WTC11 (cell line): ENCODE measurements around the gene C19orf73. TPM values are rescaled to one million over a fixed set of nuclear protein-coding genes. Genes with fewer than 3 reads are reported as not detected.

Experiments
- ATAC-seq: fragments of 200-7000 bp; cut with Tn5 transposase; 2 replicates; pipeline ENCODE4 v1.10.0; 2021; ENCODE audit warnings: mild to moderate bottlenecking, moderate library complexity
- CTCF ChIA-PET: fragments of 300-600 bp; sonication (Branson Sonifier 250); formaldehyde crosslinking; loops from one replicate; lab custom pipeline; 2021; ENCODE audit warnings: antibody characterized with exemption; lab: Charles Lee
- POLR2A ChIA-PET: fragments of 350-600 bp; sonication (Branson Sonifier 250); formaldehyde crosslinking; loops from one replicate; lab custom pipeline; 2021; ENCODE audit warnings: antibody characterized with exemption; lab: Charles Lee
- DNase-seq: peaks from one replicate; pipeline ENCODE4 v3.0.0; 2021; ENCODE audit warnings: low spot score
- H3K27ac Mint-ChIP-seq: 2 replicates; pipeline ENCODE4 v1.8.0; 2021; ENCODE audit warnings: mixed read lengths
- H3K27me3 Mint-ChIP-seq: 2 replicates; pipeline ENCODE4 v1.8.0; 2021; ENCODE audit warnings: low read depth, mild to moderate bottlenecking, moderate library complexity, mixed read lengths
- H3K36me3 Mint-ChIP-seq: 2 replicates; pipeline ENCODE4 v1.8.0; 2021; ENCODE audit warnings: mixed read lengths
- H3K4me1 Mint-ChIP-seq: 2 replicates; pipeline ENCODE4 v1.8.0; 2022; ENCODE audit warnings: mixed read lengths
- H3K4me3 Mint-ChIP-seq: 2 replicates; pipeline ENCODE4 v1.8.0; 2021; ENCODE audit warnings: mild to moderate bottlenecking, moderate library complexity, mixed read lengths
- H3K9me3 Mint-ChIP-seq: 2 replicates; pipeline ENCODE4 v1.8.0; 2021; ENCODE audit warnings: mixed read lengths
- ESRRA ChIP-seq: sonication (generic); formaldehyde crosslinking; IDR thresholded peaks from 2 replicates; pipeline ENCODE4 v1.8.1; 2022; ENCODE audit warnings: mild to moderate bottlenecking, missing genetic modification reagents, borderline replicate concordance
- FOXP1 ChIP-seq: sonication (generic); formaldehyde crosslinking; IDR thresholded peaks from 2 replicates; pipeline ENCODE4 v1.8.0; 2022; ENCODE audit warnings: missing genetic modification reagents, mild to moderate bottlenecking, moderate library complexity, borderline replicate concordance
- IRF2 ChIP-seq: sonication (generic); formaldehyde crosslinking; IDR thresholded peaks from 2 replicates; pipeline ENCODE4 v1.8.0; 2022; ENCODE audit warnings: low read depth, missing genetic modification reagents, borderline replicate concordance
- NFYB ChIP-seq: sonication (generic); formaldehyde crosslinking; conservative IDR thresholded peaks from 2 replicates; pipeline ENCODE4 v1.8.0; 2022; ENCODE audit warnings: low read depth, missing genetic modification reagents
- NR1H2 ChIP-seq: sonication (generic); formaldehyde crosslinking; IDR thresholded peaks from 2 replicates; pipeline ENCODE4 v1.9.0; 2021; ENCODE audit warnings: mild to moderate bottlenecking, moderate library complexity, missing genetic modification reagents
- SMAD4 ChIP-seq: sonication (generic); formaldehyde crosslinking; IDR thresholded peaks from 2 replicates; pipeline ENCODE4 v1.8.0; 2022; ENCODE audit warnings: mild to moderate bottlenecking, missing genetic modification reagents
- TEAD4 ChIP-seq: sonication (generic); formaldehyde crosslinking; IDR thresholded peaks from 2 replicates; pipeline ENCODE4 v1.8.0; 2022; ENCODE audit warnings: mild to moderate bottlenecking, missing genetic modification reagents
- ZBTB21 ChIP-seq: sonication (generic); formaldehyde crosslinking; IDR thresholded peaks from 2 replicates; pipeline ENCODE4 v1.8.1; 2023; ENCODE audit warnings: mild to moderate bottlenecking, missing genetic modification reagents, borderline replicate concordance
- ZNF263 ChIP-seq: sonication (generic); formaldehyde crosslinking; IDR thresholded peaks from 2 replicates; pipeline ENCODE4 v1.8.1; 2022; ENCODE audit warnings: low read depth, mild to moderate bottlenecking, moderate library complexity, missing genetic modification reagents
- ZNF423 ChIP-seq: fragments of 250-450 bp; sonication (Bioruptor Pico); IDR thresholded peaks from 2 replicates; pipeline ENCODE4 v2.1.2; 2022; ENCODE audit warnings: mild to moderate bottlenecking, moderate library complexity
- total RNA-seq: library from RNA; stranded (reverse); gene quantifications from 3 replicates; pipeline ENCODE4 v1.2.3, GENCODE V29; 2021
- TF ChIP-seq, protein P1 (sequence below): fragments of 250-450 bp; sonication (Bioruptor Pico); conservative IDR thresholded peaks from 2 replicates; pipeline ENCODE4 v1.9.0; 2021; ENCODE audit warnings: mild to moderate bottlenecking
- TF ChIP-seq, protein P2 (sequence below): sonication (generic); formaldehyde crosslinking; IDR thresholded peaks from 2 replicates; pipeline ENCODE4 v1.8.0; 2022; ENCODE audit warnings: mild to moderate bottlenecking, missing genetic modification reagents
- TF ChIP-seq, protein P3 (sequence below): fragments of 250-450 bp; sonication (Bioruptor Pico); IDR thresholded peaks from 2 replicates; pipeline ENCODE4 v2.1.2; 2022; ENCODE audit warnings: mild to moderate bottlenecking, moderate library complexity
- TF ChIP-seq, protein P4 (sequence below): sonication (generic); formaldehyde crosslinking; IDR thresholded peaks from 2 replicates; pipeline ENCODE4 v1.8.0; 2022; ENCODE audit warnings: mild to moderate bottlenecking, missing genetic modification reagents
- TF ChIP-seq, protein P5 (sequence below): sonication (generic); formaldehyde crosslinking; IDR thresholded peaks from 2 replicates; pipeline ENCODE4 v1.8.0; 2023; ENCODE audit warnings: missing genetic modification reagents
- TF ChIP-seq, protein P6 (sequence below): sonication (generic); formaldehyde crosslinking; IDR thresholded peaks from 2 replicates; pipeline ENCODE4 v1.8.0; 2023; ENCODE audit warnings: missing genetic modification reagents, mild to moderate bottlenecking, borderline replicate concordance

C19orf73 gene
- total RNA-seq, 1 experiment from 2014 or later = 3.2 TPM

DNA sequence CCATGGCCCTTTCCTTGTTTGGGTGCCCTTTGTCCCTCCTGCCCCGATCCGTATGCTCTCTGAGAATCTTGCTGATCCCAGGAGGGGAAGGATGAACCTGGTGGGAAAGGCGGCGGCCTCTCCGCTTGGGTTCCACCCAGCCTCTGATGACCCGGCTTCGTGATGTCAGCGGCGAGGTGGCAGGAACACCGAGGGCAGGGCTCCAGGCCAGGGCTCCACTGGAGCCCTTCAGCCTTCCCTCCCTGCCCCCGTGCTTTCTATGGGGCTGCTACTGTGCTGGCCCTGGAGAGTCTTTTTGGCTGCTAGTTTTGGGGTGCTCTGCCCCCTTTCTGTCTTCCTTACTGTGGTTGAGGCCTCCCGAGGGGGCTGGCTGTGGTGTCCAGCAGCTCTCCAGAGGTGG lies 16.6 kb downstream of the C19orf73 start (continued):
- TF ChIP-seq, protein P1, sequence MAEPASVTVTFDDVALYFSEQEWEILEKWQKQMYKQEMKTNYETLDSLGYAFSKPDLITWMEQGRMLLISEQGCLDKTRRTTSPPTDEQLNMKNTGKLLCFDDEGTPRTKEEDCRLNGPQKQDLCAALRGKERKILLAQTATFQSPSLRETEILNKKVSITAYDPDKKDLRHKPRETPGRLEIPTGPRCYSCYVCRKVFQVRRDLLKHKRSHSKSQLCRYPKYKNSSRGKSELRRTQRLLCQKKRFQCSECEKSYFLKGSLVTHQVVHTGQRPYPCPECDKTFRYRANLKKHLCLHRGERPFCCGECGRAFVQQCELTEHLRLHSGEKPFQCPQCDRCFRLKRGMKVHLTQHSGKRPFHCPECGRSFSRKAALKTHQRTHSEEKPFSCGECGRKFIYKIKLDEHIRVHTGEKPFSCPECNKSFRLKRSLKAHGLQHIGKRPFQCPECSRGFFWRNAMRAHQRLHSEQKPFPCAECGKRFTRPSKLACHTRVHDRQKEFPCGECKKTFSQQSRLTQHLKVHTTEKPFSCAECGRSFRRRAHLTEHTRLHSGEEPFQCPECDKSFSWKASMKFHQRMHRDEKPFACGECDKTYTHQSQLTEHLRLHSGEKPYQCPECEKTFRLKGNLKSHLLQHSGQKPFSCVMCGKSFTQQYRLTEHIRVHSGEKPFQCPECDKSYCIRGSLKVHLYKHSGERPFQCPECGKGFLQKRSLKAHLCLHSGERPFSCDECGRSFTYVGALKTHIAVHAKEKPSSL (CRISPR knock-in tag) = no peak
- TF ChIP-seq NR1H2 (no peak), ESRRA (CRISPR knock-in tag) (no peak)

DNA sequence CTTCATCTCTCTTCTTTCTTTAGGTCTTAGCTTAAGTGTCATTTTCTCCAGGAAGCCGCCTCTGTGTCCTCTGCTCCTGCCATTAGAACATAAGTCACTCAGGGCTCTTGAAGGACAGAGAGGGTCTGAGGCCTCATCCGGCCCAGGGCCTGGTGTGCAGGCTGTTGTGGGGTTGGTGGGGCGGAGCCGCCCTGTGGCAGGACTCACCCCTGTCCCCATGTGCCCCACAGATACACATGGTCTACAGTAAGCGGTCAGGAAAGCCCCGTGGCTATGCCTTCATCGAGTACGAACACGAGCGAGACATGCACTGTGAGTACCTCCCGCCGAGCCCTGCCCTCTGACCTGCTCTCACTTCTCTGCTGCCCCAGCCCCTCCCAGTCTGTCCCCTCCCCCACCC lies 17.8 kb downstream of the C19orf73 start:
- H3K4me3 Mint-ChIP-seq = no peak overlapping the region
- H3K4me1 Mint-ChIP-seq = peaks cover 13% of the 10 kb centered on the region
- ATAC-seq (no peak), DNase-seq (no peak)
- no peaks in the 10 kb centered on the region for H3K27me3 Mint-ChIP-seq
- no peaks in the 10 kb centered on the region for H3K9me3 Mint-ChIP-seq
- H3K27ac Mint-ChIP-seq = 0 out of 2 replicates have a peak overlapping the region, but pooled peaks have one; percentile 94
- ChIA-PET CTCF (no interaction called here), POLR2A (interaction anchor here (0.7 kb wide), 1 partner anchor 26 kb away, joined by 9 read pairs; no protein-coding TSS in a partner anchor)
- peaks cover 51% of the 10 kb centered on the region for H3K36me3 Mint-ChIP-seq
- TF ChIP-seq, protein P2, sequence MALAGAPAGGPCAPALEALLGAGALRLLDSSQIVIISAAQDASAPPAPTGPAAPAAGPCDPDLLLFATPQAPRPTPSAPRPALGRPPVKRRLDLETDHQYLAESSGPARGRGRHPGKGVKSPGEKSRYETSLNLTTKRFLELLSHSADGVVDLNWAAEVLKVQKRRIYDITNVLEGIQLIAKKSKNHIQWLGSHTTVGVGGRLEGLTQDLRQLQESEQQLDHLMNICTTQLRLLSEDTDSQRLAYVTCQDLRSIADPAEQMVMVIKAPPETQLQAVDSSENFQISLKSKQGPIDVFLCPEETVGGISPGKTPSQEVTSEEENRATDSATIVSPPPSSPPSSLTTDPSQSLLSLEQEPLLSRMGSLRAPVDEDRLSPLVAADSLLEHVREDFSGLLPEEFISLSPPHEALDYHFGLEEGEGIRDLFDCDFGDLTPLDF (CRISPR knock-in tag) = no peak
- TF ChIP-seq NFYB (CRISPR knock-in tag) (no peak), NR1H2 (no peak), TEAD4 (no peak), ZNF423 (CRISPR knock-in tag) (no peak), ZBTB21 (CRISPR knock-in tag) (no peak), FOXP1 (CRISPR knock-in tag) (no peak), SMAD4 (CRISPR knock-in tag) (no peak), ZNF263 (CRISPR knock-in tag) (no peak), IRF2 (CRISPR knock-in tag) (no peak)
- TF ChIP-seq, protein P3, sequence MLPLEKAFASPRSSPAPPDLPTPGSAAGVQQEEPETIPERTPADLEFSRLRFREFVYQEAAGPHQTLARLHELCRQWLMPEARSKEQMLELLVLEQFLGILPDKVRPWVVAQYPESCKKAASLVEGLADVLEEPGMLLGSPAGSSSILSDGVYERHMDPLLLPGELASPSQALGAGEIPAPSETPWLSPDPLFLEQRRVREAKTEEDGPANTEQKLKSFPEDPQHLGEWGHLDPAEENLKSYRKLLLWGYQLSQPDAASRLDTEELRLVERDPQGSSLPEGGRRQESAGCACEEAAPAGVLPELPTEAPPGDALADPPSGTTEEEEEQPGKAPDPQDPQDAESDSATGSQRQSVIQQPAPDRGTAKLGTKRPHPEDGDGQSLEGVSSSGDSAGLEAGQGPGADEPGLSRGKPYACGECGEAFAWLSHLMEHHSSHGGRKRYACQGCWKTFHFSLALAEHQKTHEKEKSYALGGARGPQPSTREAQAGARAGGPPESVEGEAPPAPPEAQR = no peak
- TF ChIP-seq, protein P4, sequence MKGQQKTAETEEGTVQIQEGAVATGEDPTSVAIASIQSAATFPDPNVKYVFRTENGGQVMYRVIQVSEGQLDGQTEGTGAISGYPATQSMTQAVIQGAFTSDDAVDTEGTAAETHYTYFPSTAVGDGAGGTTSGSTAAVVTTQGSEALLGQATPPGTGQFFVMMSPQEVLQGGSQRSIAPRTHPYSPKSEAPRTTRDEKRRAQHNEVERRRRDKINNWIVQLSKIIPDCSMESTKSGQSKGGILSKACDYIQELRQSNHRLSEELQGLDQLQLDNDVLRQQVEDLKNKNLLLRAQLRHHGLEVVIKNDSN (CRISPR knock-in tag) = no peak
- TF ChIP-seq, protein P5, sequence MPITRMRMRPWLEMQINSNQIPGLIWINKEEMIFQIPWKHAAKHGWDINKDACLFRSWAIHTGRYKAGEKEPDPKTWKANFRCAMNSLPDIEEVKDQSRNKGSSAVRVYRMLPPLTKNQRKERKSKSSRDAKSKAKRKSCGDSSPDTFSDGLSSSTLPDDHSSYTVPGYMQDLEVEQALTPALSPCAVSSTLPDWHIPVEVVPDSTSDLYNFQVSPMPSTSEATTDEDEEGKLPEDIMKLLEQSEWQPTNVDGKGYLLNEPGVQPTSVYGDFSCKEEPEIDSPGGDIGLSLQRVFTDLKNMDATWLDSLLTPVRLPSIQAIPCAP (CRISPR knock-in tag) = no peak
- TF ChIP-seq, protein P6, sequence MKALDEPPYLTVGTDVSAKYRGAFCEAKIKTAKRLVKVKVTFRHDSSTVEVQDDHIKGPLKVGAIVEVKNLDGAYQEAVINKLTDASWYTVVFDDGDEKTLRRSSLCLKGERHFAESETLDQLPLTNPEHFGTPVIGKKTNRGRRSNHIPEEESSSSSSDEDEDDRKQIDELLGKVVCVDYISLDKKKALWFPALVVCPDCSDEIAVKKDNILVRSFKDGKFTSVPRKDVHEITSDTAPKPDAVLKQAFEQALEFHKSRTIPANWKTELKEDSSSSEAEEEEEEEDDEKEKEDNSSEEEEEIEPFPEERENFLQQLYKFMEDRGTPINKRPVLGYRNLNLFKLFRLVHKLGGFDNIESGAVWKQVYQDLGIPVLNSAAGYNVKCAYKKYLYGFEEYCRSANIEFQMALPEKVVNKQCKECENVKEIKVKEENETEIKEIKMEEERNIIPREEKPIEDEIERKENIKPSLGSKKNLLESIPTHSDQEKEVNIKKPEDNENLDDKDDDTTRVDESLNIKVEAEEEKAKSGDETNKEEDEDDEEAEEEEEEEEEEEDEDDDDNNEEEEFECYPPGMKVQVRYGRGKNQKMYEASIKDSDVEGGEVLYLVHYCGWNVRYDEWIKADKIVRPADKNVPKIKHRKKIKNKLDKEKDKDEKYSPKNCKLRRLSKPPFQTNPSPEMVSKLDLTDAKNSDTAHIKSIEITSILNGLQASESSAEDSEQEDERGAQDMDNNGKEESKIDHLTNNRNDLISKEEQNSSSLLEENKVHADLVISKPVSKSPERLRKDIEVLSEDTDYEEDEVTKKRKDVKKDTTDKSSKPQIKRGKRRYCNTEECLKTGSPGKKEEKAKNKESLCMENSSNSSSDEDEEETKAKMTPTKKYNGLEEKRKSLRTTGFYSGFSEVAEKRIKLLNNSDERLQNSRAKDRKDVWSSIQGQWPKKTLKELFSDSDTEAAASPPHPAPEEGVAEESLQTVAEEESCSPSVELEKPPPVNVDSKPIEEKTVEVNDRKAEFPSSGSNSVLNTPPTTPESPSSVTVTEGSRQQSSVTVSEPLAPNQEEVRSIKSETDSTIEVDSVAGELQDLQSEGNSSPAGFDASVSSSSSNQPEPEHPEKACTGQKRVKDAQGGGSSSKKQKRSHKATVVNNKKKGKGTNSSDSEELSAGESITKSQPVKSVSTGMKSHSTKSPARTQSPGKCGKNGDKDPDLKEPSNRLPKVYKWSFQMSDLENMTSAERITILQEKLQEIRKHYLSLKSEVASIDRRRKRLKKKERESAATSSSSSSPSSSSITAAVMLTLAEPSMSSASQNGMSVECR = no peak
